ENCODE results near the gene LHFPL6. TPM values are rescaled to one million over a fixed set of nuclear protein-coding genes. Genes with fewer than 3 reads are reported as not detected.

Gene LHFPL6
- polyA plus RNA-seq, 3 donors, result 0.14 to 0.59 (median 0.46) TPM

DNA sequence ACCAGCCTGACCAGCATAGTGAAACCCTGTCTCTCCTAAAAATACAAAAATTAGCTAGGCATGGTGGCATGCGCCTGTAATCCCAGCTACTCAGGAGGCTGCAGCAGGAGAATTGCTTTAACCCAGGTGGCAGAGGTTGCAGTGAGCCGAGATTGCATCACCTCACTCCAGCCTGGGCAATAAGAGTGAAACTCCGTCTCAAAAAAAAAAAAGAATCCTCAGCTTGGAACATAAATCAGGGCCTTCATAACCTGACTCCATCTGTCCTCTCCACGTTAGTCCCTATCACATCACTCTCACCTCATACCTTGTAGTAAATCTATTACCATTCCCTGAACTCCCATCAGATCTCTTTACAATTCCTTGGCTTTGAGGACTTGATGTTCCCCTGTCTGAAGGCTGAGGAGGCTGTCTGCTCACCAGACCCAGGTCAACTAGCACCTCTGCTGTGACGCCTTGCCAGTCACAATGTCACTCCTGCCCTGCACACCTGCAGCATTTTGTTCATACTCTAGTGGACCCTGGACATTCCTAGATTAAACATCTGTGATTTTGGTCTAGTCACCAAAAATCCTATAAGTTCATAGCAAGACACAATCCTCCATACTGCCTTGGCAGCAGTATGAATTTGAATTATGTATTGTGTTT, 15.9 kb downstream of the LHFPL6 start:
- Mint-ChIP-seq H3K9me3 (peaks cover 0 to 2% (median 0%) of the 10 kb centered on the region in 7 donors), H3K27ac (peak overlapping the region in 1 of 7 donors; percentile 49), H3K27me3 (ENCODE audit: low read depth in 3 of 3) (no peaks in the 10 kb centered on the region), H3K4me1 (no peaks in the 10 kb centered on the region), H3K36me3 (no peaks in the 10 kb centered on the region), H3K4me3 (no peak overlapping the region)
- 83% methylated on average over 1 of the region's 5 CpGs for whole genome bisulfite sequencing (ENCODE audit: insufficient coverage)
- Histone ChIP-seq H3K4me1 (ENCODE audit: control insufficient read depth in 1 of 2, insufficient read depth in 2 of 2, low read length in 2 of 2) (no peaks in the 10 kb centered on the region), H3K27me3 (ENCODE audit: control insufficient read depth in 2 of 2, insufficient read depth in 2 of 2, low read length in 2 of 2) (no peaks in the 10 kb centered on the region), H3K4me2 (replicated peaks; ENCODE audit: extremely low read depth, low read length, poor library complexity, severe bottlenecking) (no peak overlapping the region), H3K9ac (ENCODE audit: insufficient read depth, low read length, poor library complexity, severe bottlenecking) (no peak overlapping the region), H3K79me2 (ENCODE audit: insufficient read depth, low read length) (no peaks in the 10 kb centered on the region), H3K27ac (ENCODE audit: low read depth in 1 of 2, low read length in 2 of 2) (no peak overlapping the region), H3K9me3 (replicated peaks in 1 of 2; ENCODE audit: control insufficient read depth in 1 of 2, insufficient read depth in 1 of 2, low read length in 2 of 2) (no peaks in the 10 kb centered on the region), H4K20me1 (ENCODE audit: insufficient read depth, low read length) (no peaks in the 10 kb centered on the region), H3K36me3 (replicated peaks in 1 of 2; ENCODE audit: control insufficient read depth in 1 of 2, insufficient read depth in 2 of 2, low read length in 2 of 2) (no peaks in the 10 kb centered on the region), H2AFZ (ENCODE audit: insufficient read depth, low read depth, low read length, poor library complexity, severe bottlenecking) (no peak overlapping the region), H3K4me3 (replicated peaks in 1 of 3; ENCODE audit: low read depth in 2 of 3, low read length in 3 of 3) (no peak overlapping the region)
- intact Hi-C loops (cut with micrococcal nuclease), result no loop called here
- no peak for DNase-seq
- TF ChIP-seq, protein P1, sequence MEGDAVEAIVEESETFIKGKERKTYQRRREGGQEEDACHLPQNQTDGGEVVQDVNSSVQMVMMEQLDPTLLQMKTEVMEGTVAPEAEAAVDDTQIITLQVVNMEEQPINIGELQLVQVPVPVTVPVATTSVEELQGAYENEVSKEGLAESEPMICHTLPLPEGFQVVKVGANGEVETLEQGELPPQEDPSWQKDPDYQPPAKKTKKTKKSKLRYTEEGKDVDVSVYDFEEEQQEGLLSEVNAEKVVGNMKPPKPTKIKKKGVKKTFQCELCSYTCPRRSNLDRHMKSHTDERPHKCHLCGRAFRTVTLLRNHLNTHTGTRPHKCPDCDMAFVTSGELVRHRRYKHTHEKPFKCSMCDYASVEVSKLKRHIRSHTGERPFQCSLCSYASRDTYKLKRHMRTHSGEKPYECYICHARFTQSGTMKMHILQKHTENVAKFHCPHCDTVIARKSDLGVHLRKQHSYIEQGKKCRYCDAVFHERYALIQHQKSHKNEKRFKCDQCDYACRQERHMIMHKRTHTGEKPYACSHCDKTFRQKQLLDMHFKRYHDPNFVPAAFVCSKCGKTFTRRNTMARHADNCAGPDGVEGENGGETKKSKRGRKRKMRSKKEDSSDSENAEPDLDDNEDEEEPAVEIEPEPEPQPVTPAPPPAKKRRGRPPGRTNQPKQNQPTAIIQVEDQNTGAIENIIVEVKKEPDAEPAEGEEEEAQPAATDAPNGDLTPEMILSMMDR (IDR thresholded peaks at IDR 0.05), result no peak

DNA sequence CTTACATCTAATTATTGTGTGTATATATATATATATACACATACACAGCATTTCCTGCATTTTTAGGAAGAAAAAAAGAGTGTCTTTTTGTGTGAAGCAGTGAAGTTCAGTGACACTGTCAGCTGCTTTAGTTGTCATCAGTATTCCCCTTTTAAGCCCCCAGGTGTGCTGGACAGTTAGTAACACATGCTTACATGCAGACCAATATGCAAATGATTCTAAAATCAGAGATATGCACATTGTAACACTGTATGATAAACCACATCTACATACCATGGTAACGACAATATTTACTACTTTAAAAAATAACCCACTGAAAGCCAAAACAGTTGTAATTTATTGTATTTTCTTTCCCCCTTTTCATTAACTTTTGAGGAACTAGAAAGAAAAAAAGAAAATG, 16.8 kb downstream of the LHFPL6 start:
- Histone ChIP-seq H3K79me2 (ENCODE audit: insufficient read depth, low read length) (no peaks in the 10 kb centered on the region), H3K27ac (ENCODE audit: low read depth in 1 of 2, low read length in 2 of 2) (no peak overlapping the region), H2AFZ (ENCODE audit: insufficient read depth, low read depth, low read length, poor library complexity, severe bottlenecking) (no peak overlapping the region), H3K9me3 (replicated peaks in 1 of 2; ENCODE audit: control insufficient read depth in 1 of 2, insufficient read depth in 1 of 2, low read length in 2 of 2) (no peaks in the 10 kb centered on the region), H3K9ac (ENCODE audit: insufficient read depth, low read length, poor library complexity, severe bottlenecking) (no peak overlapping the region), H3K27me3 (ENCODE audit: control insufficient read depth in 2 of 2, insufficient read depth in 2 of 2, low read length in 2 of 2) (no peaks in the 10 kb centered on the region), H3K36me3 (replicated peaks in 1 of 2; ENCODE audit: control insufficient read depth in 1 of 2, insufficient read depth in 2 of 2, low read length in 2 of 2) (no peaks in the 10 kb centered on the region), H3K4me1 (ENCODE audit: control insufficient read depth in 1 of 2, insufficient read depth in 2 of 2, low read length in 2 of 2) (no peaks in the 10 kb centered on the region), H4K20me1 (ENCODE audit: insufficient read depth, low read length) (no peaks in the 10 kb centered on the region), H3K4me3 (replicated peaks in 1 of 3; ENCODE audit: low read depth in 2 of 3, low read length in 3 of 3) (no peak overlapping the region), H3K4me2 (replicated peaks; ENCODE audit: extremely low read depth, low read length, poor library complexity, severe bottlenecking) (no peak overlapping the region)
- H3K4me3 Mint-ChIP-seq, result no peak overlapping the region
- no peaks in the 10 kb centered on the region for H3K27me3 Mint-ChIP-seq (ENCODE audit: low read depth in 3 of 3)
- peaks cover 0 to 2% (median 0%) of the 10 kb centered on the region in 7 donors for H3K9me3 Mint-ChIP-seq
- WGBS (ENCODE audit: insufficient coverage), result no CpG with 5 or more reads among the region's 1 CpG
- no peak for DNase-seq
- intact Hi-C loops (cut with micrococcal nuclease), result no loop called here
- no peaks in the 10 kb centered on the region for H3K36me3 Mint-ChIP-seq
- TF ChIP-seq, protein P1 (IDR thresholded peaks at IDR 0.05), result no peak
- H3K4me1 Mint-ChIP-seq, result no peaks in the 10 kb centered on the region
- H3K27ac Mint-ChIP-seq, result no peak overlapping the region

Data from CD14-positive monocyte (primary cell).